IPS-18c (cell line): ENCODE results near the gene TMEM72.

ENCODE experiments used
- H3K4me3 ChIP-seq: 2 replicates; pipeline ENCODE4 v1.7.0; 2013; ENCODE audit warnings: low read depth, mild to moderate bottlenecking, low read length, moderate library complexity; ENCODE audit not compliant: insufficient read depth
- H3K9me3 ChIP-seq: one replicate; pipeline ENCODE4 v1.6.1; 2013; ENCODE audit warnings: mild to moderate bottlenecking, low read length, moderate library complexity; ENCODE audit not compliant: control insufficient read depth, insufficient read depth

TMEM72 gene

GRCh38 chr10:44956717-44957706, 45.9 kb downstream of the TMEM72 start:
- Histone ChIP-seq H3K9me3 (no peaks in the 10 kb centered on the region), H3K4me3 (no peak overlapping the region)

- peak overlapping the region; percentile 91; the same call in 1 of the 2 replicates for H3K4me3 ChIP-seq
- H3K9me3 ChIP-seq = no peaks in the 10 kb centered on the region
Observed at GRCh38 chr10:44958196-44958897, 47.2 kb downstream of the TMEM72 start.

- no peaks in the 10 kb centered on the region for H3K9me3 ChIP-seq
- peak overlapping the region; percentile 91 for H3K4me3 ChIP-seq
Observed at GRCh38 chr10:44958898-44959246, 47.7 kb downstream of the TMEM72 start.

- H3K4me3 ChIP-seq = peak within 1 kb of the TSS; percentile 91
Observed at GRCh38 chr10:44959247-44960087, 48.3 kb downstream of the TMEM72 start, which contains the start of gene RASSF4. Gene RASSF4, plus strand, starts transcription at chr10:44959802. Its CDS starts 10,401 bp downstream, at chr10:44970203.

GRCh38 chr10:44960088-44960460, 48.9 kb downstream of the TMEM72 start:
- H3K4me3 ChIP-seq = peak overlapping the region; percentile 70

More at GRCh38 chr10:44959247-44960087, 48.3 kb downstream of the TMEM72 start, which contains the start of gene RASSF4:
- H3K9me3 ChIP-seq = no peaks in the 10 kb centered on the region

GRCh38 chr10:44960482-44961229, 49.5 kb downstream of the TMEM72 start:
- H3K9me3 ChIP-seq = no peaks in the 10 kb centered on the region
- H3K4me3 ChIP-seq = no peak overlapping the region

More at GRCh38 chr10:44960088-44960460, 48.9 kb downstream of the TMEM72 start:
- H3K9me3 ChIP-seq = no peaks in the 10 kb centered on the region

GRCh38 chr10:44961230-44961571, 50.1 kb downstream of the TMEM72 start:
- no peaks in the 10 kb centered on the region for H3K9me3 ChIP-seq
- no peak overlapping the region for H3K4me3 ChIP-seq

GRCh38 chr10:44961931-44962750, 51.0 kb downstream of the TMEM72 start:
- H3K4me3 ChIP-seq = no peak overlapping the region
- no peaks in the 10 kb centered on the region for H3K9me3 ChIP-seq

- Histone ChIP-seq H3K9me3 (no peaks in the 10 kb centered on the region), H3K4me3 (0 out of 2 replicates have a peak overlapping the region, but pooled peaks have one; percentile 15)
Observed at GRCh38 chr10:44962870-44963738, 52.0 kb downstream of the TMEM72 start.

GRCh38 chr10:44963772-44964633, 52.9 kb downstream of the TMEM72 start:
- Histone ChIP-seq H3K9me3 (no peaks in the 10 kb centered on the region), H3K4me3 (no peak overlapping the region)

- Histone ChIP-seq H3K4me3 (no peak overlapping the region), H3K9me3 (no peaks in the 10 kb centered on the region)
Observed at GRCh38 chr10:44965104-44965503, 54.0 kb downstream of the TMEM72 start.

GRCh38 chr10:44965651-44966097, 54.5 kb downstream of the TMEM72 start:
- Histone ChIP-seq H3K9me3 (no peaks in the 10 kb centered on the region), H3K4me3 (no peak overlapping the region)

GRCh38 chr10:44966129-44966815, 55.1 kb downstream of the TMEM72 start:
- Histone ChIP-seq H3K4me3 (no peak overlapping the region), H3K9me3 (no peaks in the 10 kb centered on the region)
